Heart left ventricle (tissue), 13 donors: ENCODE results near the gene PFDN6.

ENCODE experiments used
- CTCF ChIP-seq, 12 donors: fragments of 200-600 bp; sonication (generic) in 4 of 12; IDR thresholded peaks; one replicate each; pipeline versions ENCODE4 v1.5.0 to v1.8.0; 2018 to 2022; ENCODE audit warnings: antibody characterized with exemption in 12 of 12, mild to moderate bottlenecking in 5 of 12
- POLR2A ChIP-seq, 2 donors: fragments of 450-650 bp; IDR thresholded peaks; one replicate each; pipeline ENCODE4 v1.6.1; 2017; ENCODE audit warnings: antibody characterized with exemption in 2 of 2, mild to moderate bottlenecking in 2 of 2, moderate library complexity in 2 of 2
- donor health status: ischemic (EF 13 %, LVEDD 7.1; RV severe dilation, severe dysfunction).
- donor health status: DM: no; HTN: yes; CAD: no.
- donor health status: DM: no; HTN: no; CAD: no.
- donor health status: ischemic (EF 25% LVEDD 6.9; RV normal size, moderate dysfunction).
- donor health status: ischemic (EF 25% LVEDD 5.7; RV mildly dilated, moderate dysfunction).
- donor health status: ischemic (EF 35%, LVEDD 5.7; RV mildly dilated, moderate dysfunction).
- donor health status: nonischemic (EF 11% LVEDD 7.7; RV severe dilation, severe dysfunction).
- donor health status: DM: yes; HTN: yes; CAD: no.
- donor health status: PGD.
- donor health status: ischemic (EF 29% LVEDD 5.4; RV normal size, mild dysfunction).
- donor health status: nonischemic (EF 23%, LVEDD 6.1; RV moderate dilation, normal function).

GRCh38 chr6:33299237-33299944, 10.0 kb downstream of the PFDN6 start:
- peak; percentile 59 to 91 (median 76) for TF ChIP-seq CTCF (IDR thresholded peaks at IDR 0.05)
- TF ChIP-seq POLR2A (IDR thresholded peaks at IDR 0.05) = peak in 1 of 2 donors; percentile 76
